ENCODE data around the gene MAP1LC3A.

The MAP1LC3A gene

GRCh38 chr20:34529742-34530141, 28.8 kb upstream of the MAP1LC3A start:
- DNase-seq (ENCODE audit: low read depth): no peak

- no peak for DNase-seq (ENCODE audit: low read depth)
Measured at GRCh38 chr20:34530342-34530741, 28.2 kb upstream of the MAP1LC3A start.

GRCh38 chr20:34531608-34532265, 26.8 kb upstream of the MAP1LC3A start:
- no peak for DNase-seq (ENCODE audit: low read depth)

GRCh38 chr20:34532320-34532719, 26.2 kb upstream of the MAP1LC3A start:
- DNase-seq (ENCODE audit: low read depth): no peak

- DNase-seq (ENCODE audit: low read depth): no peak
Measured at GRCh38 chr20:34532756-34533155, 25.8 kb upstream of the MAP1LC3A start.

- DNase-seq (ENCODE audit: low read depth): no peak
Measured at GRCh38 chr20:34534391-34535165, 23.9 kb upstream of the MAP1LC3A start.

GRCh38 chr20:34535301-34535840, 23.1 kb upstream of the MAP1LC3A start:
- DNase-seq (ENCODE audit: low read depth): no peak

- DNase-seq (ENCODE audit: low read depth): no peak
Measured at GRCh38 chr20:34535857-34536256, 22.7 kb upstream of the MAP1LC3A start.

- DNase-seq (ENCODE audit: low read depth): no peak
Measured at GRCh38 chr20:34536798-34537394, 21.6 kb upstream of the MAP1LC3A start.

- no peak for DNase-seq (ENCODE audit: low read depth)
Measured at GRCh38 chr20:34537651-34538050, 20.9 kb upstream of the MAP1LC3A start.

GRCh38 chr20:34538671-34539123, 19.8 kb upstream of the MAP1LC3A start:
- DNase-seq (ENCODE audit: low read depth): no peak

GRCh38 chr20:34539756-34540155, 18.8 kb upstream of the MAP1LC3A start:
- no peak for DNase-seq (ENCODE audit: low read depth)

- DNase-seq (ENCODE audit: low read depth): no peak
Measured at GRCh38 chr20:34540596-34541263, 17.8 kb upstream of the MAP1LC3A start.

GRCh38 chr20:34541264-34541901, 17.1 kb upstream of the MAP1LC3A start:
- no peak for DNase-seq (ENCODE audit: low read depth)

GRCh38 chr20:34541917-34542316, 16.6 kb upstream of the MAP1LC3A start:
- no peak for DNase-seq (ENCODE audit: low read depth)

GRCh38 chr20:34542439-34542838, 16.1 kb upstream of the MAP1LC3A start:
- no peak for DNase-seq (ENCODE audit: low read depth)

GRCh38 chr20:34543463-34544056, 15.0 kb upstream of the MAP1LC3A start:
- no peak for DNase-seq (ENCODE audit: low read depth)

- DNase-seq (ENCODE audit: low read depth): no peak
Measured at GRCh38 chr20:34544109-34544796, 14.3 kb upstream of the MAP1LC3A start.

GRCh38 chr20:34546751-34547181, 11.8 kb upstream of the MAP1LC3A start:
- DNase-seq (ENCODE audit: low read depth): no peak

- no peak for DNase-seq (ENCODE audit: low read depth)
Measured at GRCh38 chr20:34547844-34548613, 10.5 kb upstream of the MAP1LC3A start.
